GM18951 (cell line): ENCODE measurements around the gene PLCXD1.
A peak's percentile ranks its signal among the peaks of the same experiment; 100 is the strongest.
"Not testable (repeated sequence)": the region's sequence is repeated elsewhere in the genome, so short reads cannot be mapped to it uniquely, and the experiment has no call there.

Experiments
- POLR2A ChIP-seq: IDR thresholded peaks from 4 replicates; pipeline ENCODE4 v1.6.1; 2011; ENCODE audit warnings: mild to moderate bottlenecking; ENCODE audit not compliant: insufficient read length, insufficient read depth; ENCODE audit errors: extremely low read depth
- in situ Hi-C: fragments of 300-500 bp; cut with MboI; formaldehyde crosslinking; loops from one replicate; pipeline ENCODE4 v1.12.0; 2022; ENCODE audit warnings: low sequenced_read_pairs, mixed read lengths, inconsistent platforms; ENCODE audit not compliant: unreplicated experiment

The PLCXD1 gene

GRCh38 chrX:275476-275966, 5.7 kb upstream of the PLCXD1 start:
- TF ChIP-seq POLR2A, result no peak
- in situ Hi-C loops, result no loop called here

- TF ChIP-seq POLR2A, result peak; percentile 50
- in situ Hi-C loops, result no loop called here
Measured at GRCh38 chrX:275967-276580, 5.1 kb upstream of the PLCXD1 start.

- in situ Hi-C loops, result no loop called here
Measured at GRCh38 chrX:276581-277201, 4.5 kb upstream of the PLCXD1 start.

GRCh38 chrX:279757-280604, 1.2 kb upstream of the PLCXD1 start:
- in situ Hi-C loops, result not testable (repeated sequence)

More at GRCh38 chrX:276581-277201, 4.5 kb upstream of the PLCXD1 start:
- TF ChIP-seq POLR2A, result no peak

GRCh38 chrX:280722-281121, 459 bp upstream of the PLCXD1 start:
- in situ Hi-C loops, result not testable (repeated sequence)

GRCh38 chrX:282000-282681, 960 bp downstream of the PLCXD1 start:
- in situ Hi-C loops, result not testable (repeated sequence)

GRCh38 chrX:283115-283845, 2.1 kb downstream of the PLCXD1 start:
- in situ Hi-C loops, result no loop called here
- peak; percentile 80 for TF ChIP-seq POLR2A

GRCh38 chrX:285076-285677, 4.0 kb downstream of the PLCXD1 start:
- in situ Hi-C loops, result no loop called here
- TF ChIP-seq POLR2A, result no peak

GRCh38 chrX:287670-288069, 6.5 kb downstream of the PLCXD1 start:
- in situ Hi-C loops, result no loop called here
- no peak for TF ChIP-seq POLR2A

GRCh38 chrX:288561-288991, 7.4 kb downstream of the PLCXD1 start:
- in situ Hi-C loops, result no loop called here

GRCh38 chrX:290476-291166, 9.4 kb downstream of the PLCXD1 start:
- no peak for TF ChIP-seq POLR2A
- in situ Hi-C loops, result no loop called here

More at GRCh38 chrX:288561-288991, 7.4 kb downstream of the PLCXD1 start:
- TF ChIP-seq POLR2A, result no peak

- no peak for TF ChIP-seq POLR2A
- in situ Hi-C loops, result no loop called here
Measured at GRCh38 chrX:291411-291901, 10.3 kb downstream of the PLCXD1 start.
